Measurements from ENCODE around the gene HOXD9. TPM values are rescaled to one million over a fixed set of nuclear protein-coding genes. Genes with fewer than 3 reads are reported as not detected.

Gene HOXD9
- total and polyA plus RNA-seq, 2 of the 8 experiments (the other 6 are each of a cell fraction or from before 2014, with no cell fraction given) = not detected

DNA sequence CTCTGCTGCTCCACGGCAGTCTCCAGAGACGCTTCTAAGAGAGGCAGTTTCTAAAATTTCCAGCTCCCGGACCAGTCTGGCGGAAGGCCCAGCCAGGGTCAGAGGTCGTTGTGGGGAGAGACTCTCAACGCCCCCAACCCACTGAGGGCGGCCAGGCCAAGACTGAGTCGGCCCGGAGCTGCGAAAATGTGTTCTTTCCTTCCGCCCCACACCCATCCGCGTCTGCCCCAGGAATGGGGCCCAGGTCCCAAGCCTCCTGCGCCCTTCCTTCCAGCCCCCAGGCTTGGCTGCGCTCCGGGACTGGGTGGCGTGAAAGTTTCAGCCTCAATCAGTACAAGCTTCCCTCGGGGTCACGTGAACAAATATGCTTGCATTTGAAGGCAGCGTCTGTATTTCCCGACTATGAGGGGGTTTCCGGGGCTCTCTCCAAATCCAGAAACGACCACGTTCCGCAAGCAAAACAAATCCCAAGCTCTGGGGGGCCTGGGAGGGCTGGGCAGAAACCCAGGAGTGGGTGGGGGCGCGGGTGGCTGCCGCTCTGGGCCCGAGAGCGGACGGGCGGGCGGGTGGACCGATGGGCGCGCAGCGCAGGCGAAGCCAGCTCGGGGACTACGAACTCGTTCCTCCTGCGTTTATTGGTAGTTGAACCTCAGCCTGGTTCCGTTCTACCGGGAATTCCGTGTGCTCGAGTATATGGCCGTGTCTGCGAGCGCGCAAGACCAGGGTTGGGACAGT is 37.9 kb downstream of the HOXD9 start:
- H3K9ac ChIP-seq (replicated peaks in 1 of 4; ENCODE audit: extremely low read depth in 1 of 4, low read depth in 3 of 4, low read length in 3 of 4) = no peak overlapping the region
- no peak overlapping the region for H2AFZ ChIP-seq (ENCODE audit: low read length)
- H3K36me3 ChIP-seq (ENCODE audit: control insufficient read depth in 2 of 4, insufficient read depth in 4 of 4, low read length in 3 of 4) = peaks cover 0 to 10% (median 0%) of the 10 kb centered on the region in 4 experiments; a peak in 1 of 8 replicates
- H3K56ac ChIP-seq (replicated peaks; ENCODE audit: insufficient read length, low read depth, low read length) = no peak overlapping the region
- H3K4me3 ChIP-seq (ENCODE audit: extremely low read depth in 1 of 4, insufficient read depth in 2 of 4, low read depth in 3 of 4, low read length in 4 of 4) = peak overlapping the region in 1 of 4 experiments; percentile 28; a peak in 2 of 8 replicates
- H3K27ac ChIP-seq (ENCODE audit: low read depth, low read length) = no peak overlapping the region
- POLR2A ChIA-PET (ENCODE audit: partially characterized antibody) = interaction anchor here (0.9 to 1.6 kb wide), 3 partner anchors 10 to 29 kb away, joined by 3 to 7 read pairs (median 3); partner anchors contain the start of gene HOXD1
- CTCF ChIA-PET (ENCODE audit: partially characterized antibody) = interaction anchor here (0.7 to 3.6 kb wide), 14 partner anchors 9 to 989 kb away, joined by 3 to 26 read pairs (median 5); partner anchors contain the start of gene HOXD4
- H4K91ac ChIP-seq (replicated peaks; ENCODE audit: insufficient read length, low read length) = no peak overlapping the region
- DNase-seq (ENCODE audit: low read depth in 1 of 2, low spot score in 2 of 2) = no peak
- no peak overlapping the region for H3K23ac ChIP-seq (ENCODE audit: insufficient read length)
- H2BK15ac ChIP-seq (ENCODE audit: low read length) = no peak overlapping the region; the same call in 1 of the 2 replicates
- H2BK12ac ChIP-seq (ENCODE audit: low read depth, low read length) = no peak overlapping the region
- no peak overlapping the region for H2BK120ac ChIP-seq (replicated peaks; ENCODE audit: low read depth, low read length)
- H3K14ac ChIP-seq (ENCODE audit: insufficient read length) = no peak overlapping the region
- no peaks in the 10 kb centered on the region for H3K79me2 ChIP-seq (ENCODE audit: control insufficient read depth in 1 of 2, insufficient read depth in 2 of 2, low read length in 2 of 2)
- H3K9me3 ChIP-seq (ENCODE audit: insufficient read depth in 2 of 2, low read depth in 1 of 2, low read length in 1 of 2) = no peaks in the 10 kb centered on the region
- no peak overlapping the region for H2BK20ac ChIP-seq (ENCODE audit: low read length)
- peaks cover 37 to 44% of the 10 kb centered on the region in 2 experiments for H4K20me1 ChIP-seq (replicated peaks in 1 of 2; ENCODE audit: control insufficient read depth in 1 of 2, insufficient read depth in 2 of 2, low read length in 2 of 2)
- H4K5ac ChIP-seq (ENCODE audit: insufficient read length, low read depth, low read length) = no peak overlapping the region
- H3K4me2 ChIP-seq (ENCODE audit: insufficient read depth in 1 of 2, low read depth in 2 of 2, low read length in 2 of 2) = peak overlapping the region; percentile 38 to 39
- H3K4me1 ChIP-seq (replicated peaks in 1 of 4; ENCODE audit: control insufficient read depth in 3 of 4, insufficient read depth in 4 of 4, low read length in 3 of 4) = peaks cover 0 to 12% (median 6%) of the 10 kb centered on the region in 4 experiments; a peak in 5 of 7 replicates
- H3K79me1 ChIP-seq (ENCODE audit: low read depth, low read length) = no peaks in the 10 kb centered on the region
- H2AK5ac ChIP-seq (ENCODE audit: low read depth, low read length) = no peak overlapping the region
- no peak overlapping the region for H3K18ac ChIP-seq (ENCODE audit: extremely low read depth, low read length)
- no peak overlapping the region for H3K4ac ChIP-seq (replicated peaks; ENCODE audit: insufficient read length, low read depth, low read length)
- FAIRE-seq = no peak
- no peak overlapping the region for H2BK5ac ChIP-seq (ENCODE audit: low read depth, low read length)
- peaks cover 99 to 100% (median 100%) of the 10 kb centered on the region in 4 experiments for H3K27me3 ChIP-seq (replicated peaks in 1 of 4; ENCODE audit: control insufficient read depth in 3 of 4, extremely low read depth in 1 of 4, insufficient read depth in 3 of 4, low read length in 3 of 4)
- TF ChIP-seq KDM5A (IDR thresholded peaks at IDR 0.05; ENCODE audit: low read length) = no peak
- TF ChIP-seq SUZ12 (IDR thresholded peaks at IDR 0.05; ENCODE audit: low read length) = peak; percentile 78
- TF ChIP-seq EGR1 (IDR thresholded peaks at IDR 0.05; ENCODE audit: borderline replicate concordance, low read depth, low read length) = no peak
- TF ChIP-seq EZH2 (IDR thresholded peaks at IDR 0.05; ENCODE audit: low read depth, low read length, severe bottlenecking) = peak; percentile 97
- TF ChIP-seq, protein P1, sequence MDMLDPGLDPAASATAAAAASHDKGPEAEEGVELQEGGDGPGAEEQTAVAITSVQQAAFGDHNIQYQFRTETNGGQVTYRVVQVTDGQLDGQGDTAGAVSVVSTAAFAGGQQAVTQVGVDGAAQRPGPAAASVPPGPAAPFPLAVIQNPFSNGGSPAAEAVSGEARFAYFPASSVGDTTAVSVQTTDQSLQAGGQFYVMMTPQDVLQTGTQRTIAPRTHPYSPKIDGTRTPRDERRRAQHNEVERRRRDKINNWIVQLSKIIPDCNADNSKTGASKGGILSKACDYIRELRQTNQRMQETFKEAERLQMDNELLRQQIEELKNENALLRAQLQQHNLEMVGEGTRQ (IDR thresholded peaks at IDR 0.05; ENCODE audit: low read length) = peak; percentile 50; the same call in 1 of the 2 replicates
- TF ChIP-seq RFX5 (IDR thresholded peaks at IDR 0.05; ENCODE audit: borderline replicate concordance, low read depth, low read length) = no peak
- no peak for TF ChIP-seq RXRA (IDR thresholded peaks at IDR 0.05; ENCODE audit: insufficient read depth, low read depth, low read length)
- no peak for TF ChIP-seq BRCA1 (IDR thresholded peaks at IDR 0.05; ENCODE audit: low read depth, low read length)
- peak; percentile 33 for TF ChIP-seq CBX8 (IDR thresholded peaks at IDR 0.05; ENCODE audit: borderline replicate concordance, low read depth, low read length)
- no peak for TF ChIP-seq ASH2L (IDR thresholded peaks at IDR 0.05; ENCODE audit: low read length)
- 8% methylated on average over 32 of the region's 50 CpGs; no CpG with 5 or more reads in 1 of the 2 experiments for WGBS, 2 experiments (ENCODE audit: extremely low coverage in 1 of 2, insufficient coverage in 1 of 2, insufficient read length in 1 of 2, insufficient replicate concordance in 2 of 2, low coverage in 1 of 2, low lambda C conversion rate in 2 of 2, missing lambda C conversion rate in 1 of 2)
- no peaks in the 10 kb centered on the region for H3K23me2 ChIP-seq (ENCODE audit: low read depth, low read length)
- peak overlapping the region; percentile 51; the same call in 1 of the 2 replicates for H4K8ac ChIP-seq (ENCODE audit: extremely low read depth, insufficient read depth, low read length)
